ENCODE results near the gene SMYD3. TPM values are rescaled to one million over a fixed set of nuclear protein-coding genes. Genes with fewer than 3 reads are reported as not detected.
A peak's percentile ranks its signal among the peaks of the same experiment; 100 is the strongest.

SMYD3 gene
- total RNA-seq, 1 experiment from 2014 or later: 35.1 TPM

DNA sequence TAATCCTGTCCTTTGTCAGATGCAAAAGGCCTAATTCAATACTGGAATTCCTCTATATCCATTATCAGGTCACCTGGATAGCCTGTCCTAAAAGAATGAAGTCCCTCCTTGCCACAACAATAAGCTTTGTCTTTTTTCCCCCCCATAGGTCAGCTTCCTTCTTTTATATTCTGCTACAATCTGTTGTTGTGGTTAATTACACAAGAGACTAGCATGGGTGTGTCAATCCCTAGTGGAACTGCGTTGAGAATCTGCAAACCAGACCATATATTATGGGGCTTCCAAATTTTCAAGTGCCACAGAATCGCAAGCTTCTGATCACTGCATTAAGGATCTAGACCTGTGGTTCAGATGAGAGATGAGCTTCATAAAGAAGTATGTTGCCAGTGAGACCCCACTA lies 349.6 kb downstream of the SMYD3 start:
- Mint-ChIP-seq H3K4me1 (ENCODE audit: low read depth, unreplicated experiment) (peaks cover 50% of the 10 kb centered on the region), H3K9me3 (ENCODE audit: low read depth, unreplicated experiment) (no peaks in the 10 kb centered on the region), H3K27me3 (ENCODE audit: unreplicated experiment) (no peaks in the 10 kb centered on the region), H3K4me3 (ENCODE audit: low read depth, unreplicated experiment) (no peak overlapping the region), H3K27ac (ENCODE audit: unreplicated experiment) (peak overlapping the region; percentile 69), H3K36me3 (ENCODE audit: insufficient read depth, unreplicated experiment) (peaks cover 5% of the 10 kb centered on the region)
- CTCF ChIA-PET: interaction anchor here (0.6 to 0.7 kb wide), 2 partner anchors 15 to 332 kb away, joined by 3 to 4 read pairs; no protein-coding TSS in a partner anchor
- BruUV-seq (replicated peaks): no TSS peak
- TF ChIP-seq, protein P1, sequence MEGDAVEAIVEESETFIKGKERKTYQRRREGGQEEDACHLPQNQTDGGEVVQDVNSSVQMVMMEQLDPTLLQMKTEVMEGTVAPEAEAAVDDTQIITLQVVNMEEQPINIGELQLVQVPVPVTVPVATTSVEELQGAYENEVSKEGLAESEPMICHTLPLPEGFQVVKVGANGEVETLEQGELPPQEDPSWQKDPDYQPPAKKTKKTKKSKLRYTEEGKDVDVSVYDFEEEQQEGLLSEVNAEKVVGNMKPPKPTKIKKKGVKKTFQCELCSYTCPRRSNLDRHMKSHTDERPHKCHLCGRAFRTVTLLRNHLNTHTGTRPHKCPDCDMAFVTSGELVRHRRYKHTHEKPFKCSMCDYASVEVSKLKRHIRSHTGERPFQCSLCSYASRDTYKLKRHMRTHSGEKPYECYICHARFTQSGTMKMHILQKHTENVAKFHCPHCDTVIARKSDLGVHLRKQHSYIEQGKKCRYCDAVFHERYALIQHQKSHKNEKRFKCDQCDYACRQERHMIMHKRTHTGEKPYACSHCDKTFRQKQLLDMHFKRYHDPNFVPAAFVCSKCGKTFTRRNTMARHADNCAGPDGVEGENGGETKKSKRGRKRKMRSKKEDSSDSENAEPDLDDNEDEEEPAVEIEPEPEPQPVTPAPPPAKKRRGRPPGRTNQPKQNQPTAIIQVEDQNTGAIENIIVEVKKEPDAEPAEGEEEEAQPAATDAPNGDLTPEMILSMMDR (IDR thresholded peaks at IDR 0.05; ENCODE audit: unreplicated experiment): no peak
- DNase-seq: no peak
- intact Hi-C loops (cut with micrococcal nuclease; ENCODE audit: unreplicated experiment): no loop called here

DNA sequence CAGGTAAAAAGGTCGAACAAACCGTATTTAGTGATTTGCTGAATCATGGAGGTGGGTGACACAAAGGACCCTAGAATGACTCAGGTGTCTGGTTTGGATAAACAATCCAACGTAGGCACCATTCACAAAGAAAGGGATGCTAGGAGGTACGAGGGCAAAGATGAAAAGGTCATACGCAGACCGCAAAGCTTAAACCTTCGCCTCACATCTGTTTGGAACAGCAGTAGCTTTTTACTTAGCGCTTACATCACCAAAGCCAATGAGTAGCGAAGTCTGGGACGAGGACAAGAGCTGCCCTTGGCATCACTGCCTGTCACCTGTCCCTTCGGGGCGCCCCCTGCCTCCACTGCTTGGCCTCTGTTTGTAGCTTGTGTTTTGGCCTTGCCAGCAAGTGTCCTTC lies 350.2 kb downstream of the SMYD3 start:
- no TSS peak for BruUV-seq (replicated peaks)
- intact Hi-C loops (cut with micrococcal nuclease; ENCODE audit: unreplicated experiment): no loop called here
- TF ChIP-seq, protein P1 (IDR thresholded peaks at IDR 0.05; ENCODE audit: unreplicated experiment): no peak
- H3K27me3 Mint-ChIP-seq (ENCODE audit: unreplicated experiment): no peaks in the 10 kb centered on the region
- no peak overlapping the region for H3K4me3 Mint-ChIP-seq (ENCODE audit: low read depth, unreplicated experiment)
- H3K36me3 Mint-ChIP-seq (ENCODE audit: insufficient read depth, unreplicated experiment): peaks cover 9% of the 10 kb centered on the region
- no peak for DNase-seq
- CTCF ChIA-PET: interaction anchor here (0.5 to 1.6 kb wide), 4 partner anchors 11 to 73 kb away, joined by 3 to 18 read pairs (median 4); no protein-coding TSS in a partner anchor
- H3K9me3 Mint-ChIP-seq (ENCODE audit: low read depth, unreplicated experiment): no peaks in the 10 kb centered on the region
- H3K27ac Mint-ChIP-seq (ENCODE audit: unreplicated experiment): no peak overlapping the region
- peaks cover 50% of the 10 kb centered on the region for H3K4me1 Mint-ChIP-seq (ENCODE audit: low read depth, unreplicated experiment)

DNA sequence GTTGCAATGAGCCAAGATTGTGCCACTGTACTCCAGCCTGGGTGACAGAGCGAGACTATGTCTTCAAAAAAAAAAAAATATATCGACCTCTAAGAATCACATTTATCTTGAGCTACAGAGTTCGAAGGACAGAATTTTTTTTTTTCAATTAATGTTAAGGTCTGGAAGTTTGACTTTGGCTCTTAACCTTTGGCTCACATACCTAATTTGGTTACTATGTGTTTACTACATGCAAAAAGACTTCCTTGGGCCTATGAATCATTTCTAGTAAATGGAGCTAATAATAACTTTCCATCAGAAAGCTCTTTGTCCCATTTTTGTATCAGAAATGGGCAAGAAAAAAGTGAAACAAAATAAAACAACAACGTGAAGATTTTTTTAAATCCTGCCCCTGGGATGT lies 351.2 kb downstream of the SMYD3 start:
- Mint-ChIP-seq H3K4me1 (ENCODE audit: low read depth, unreplicated experiment) (peaks cover 50% of the 10 kb centered on the region), H3K27ac (ENCODE audit: unreplicated experiment) (peak overlapping the region; percentile 77), H3K9me3 (ENCODE audit: low read depth, unreplicated experiment) (no peaks in the 10 kb centered on the region), H3K27me3 (ENCODE audit: unreplicated experiment) (no peaks in the 10 kb centered on the region), H3K36me3 (ENCODE audit: insufficient read depth, unreplicated experiment) (peaks cover 10% of the 10 kb centered on the region), H3K4me3 (ENCODE audit: low read depth, unreplicated experiment) (no peak overlapping the region)
- DNase-seq: no peak
- intact Hi-C loops (cut with micrococcal nuclease; ENCODE audit: unreplicated experiment): loop anchor here (2.0 kb wide), 1 partner anchor 39 kb away; no protein-coding TSS in a partner anchor
- CTCF ChIA-PET: interaction anchor here (0.6 to 1.6 kb wide), 6 partner anchors 10 to 44 kb away, joined by 3 to 18 read pairs (median 4); no protein-coding TSS in a partner anchor
- BruUV-seq (replicated peaks): no TSS peak
- TF ChIP-seq, protein P1 (IDR thresholded peaks at IDR 0.05; ENCODE audit: unreplicated experiment): no peak

DNA sequence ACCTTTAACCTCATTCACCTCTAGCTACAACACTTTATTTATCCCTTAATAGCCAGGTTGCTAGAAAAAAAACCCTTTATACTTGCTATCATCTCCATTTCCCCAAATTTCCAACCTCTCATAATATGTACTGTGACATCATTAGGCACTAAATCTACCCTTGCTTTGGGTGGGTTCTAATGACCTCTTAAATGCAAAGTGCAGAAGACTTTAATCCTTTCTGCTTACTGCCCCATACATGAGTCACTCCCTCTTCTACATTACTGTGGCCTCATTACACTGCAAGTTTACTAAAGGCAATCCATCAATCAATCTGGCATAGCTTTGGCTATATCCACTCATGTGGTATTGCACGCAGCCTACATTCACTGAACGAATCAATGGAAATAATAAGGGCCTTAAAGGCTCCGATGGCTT lies 353.3 kb downstream of the SMYD3 start:
- Mint-ChIP-seq H3K4me1 (ENCODE audit: low read depth, unreplicated experiment) (peaks cover 38% of the 10 kb centered on the region), H3K36me3 (ENCODE audit: insufficient read depth, unreplicated experiment) (peaks cover 10% of the 10 kb centered on the region), H3K27me3 (ENCODE audit: unreplicated experiment) (no peaks in the 10 kb centered on the region), H3K27ac (ENCODE audit: unreplicated experiment) (no peak overlapping the region), H3K9me3 (ENCODE audit: low read depth, unreplicated experiment) (no peaks in the 10 kb centered on the region), H3K4me3 (ENCODE audit: low read depth, unreplicated experiment) (no peak overlapping the region)
- TF ChIP-seq, protein P1 (IDR thresholded peaks at IDR 0.05; ENCODE audit: unreplicated experiment): no peak
- CTCF ChIA-PET: no interaction called here
- no peak for DNase-seq
- intact Hi-C loops (cut with micrococcal nuclease; ENCODE audit: unreplicated experiment): loop anchor here (2.0 kb wide), 1 partner anchor 37 kb away; no protein-coding TSS in a partner anchor
- no TSS peak for BruUV-seq (replicated peaks)
